ENCODE measurements around the gene C1orf56.

DNA sequence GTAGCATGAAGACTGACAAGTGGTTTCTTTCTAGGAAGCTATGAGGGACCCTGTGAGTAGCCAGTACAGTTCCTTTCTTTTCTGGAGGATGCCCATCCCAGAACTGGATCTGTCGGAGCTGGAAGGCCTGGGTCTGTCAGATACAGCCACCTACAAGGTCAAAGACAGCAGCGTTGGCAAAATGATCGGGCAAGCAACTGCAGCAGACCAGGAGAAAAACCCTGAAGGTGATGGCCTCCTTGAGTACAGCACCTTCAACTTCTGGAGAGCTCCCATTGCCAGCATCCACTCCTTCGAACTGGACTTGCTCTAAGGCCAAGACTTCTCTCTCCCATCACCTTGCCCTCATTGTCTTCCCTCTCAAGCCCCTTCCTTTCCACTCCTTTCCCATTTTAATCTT lies 19.6 kb downstream of the C1orf56 start:
- TF ChIP-seq, protein P1, sequence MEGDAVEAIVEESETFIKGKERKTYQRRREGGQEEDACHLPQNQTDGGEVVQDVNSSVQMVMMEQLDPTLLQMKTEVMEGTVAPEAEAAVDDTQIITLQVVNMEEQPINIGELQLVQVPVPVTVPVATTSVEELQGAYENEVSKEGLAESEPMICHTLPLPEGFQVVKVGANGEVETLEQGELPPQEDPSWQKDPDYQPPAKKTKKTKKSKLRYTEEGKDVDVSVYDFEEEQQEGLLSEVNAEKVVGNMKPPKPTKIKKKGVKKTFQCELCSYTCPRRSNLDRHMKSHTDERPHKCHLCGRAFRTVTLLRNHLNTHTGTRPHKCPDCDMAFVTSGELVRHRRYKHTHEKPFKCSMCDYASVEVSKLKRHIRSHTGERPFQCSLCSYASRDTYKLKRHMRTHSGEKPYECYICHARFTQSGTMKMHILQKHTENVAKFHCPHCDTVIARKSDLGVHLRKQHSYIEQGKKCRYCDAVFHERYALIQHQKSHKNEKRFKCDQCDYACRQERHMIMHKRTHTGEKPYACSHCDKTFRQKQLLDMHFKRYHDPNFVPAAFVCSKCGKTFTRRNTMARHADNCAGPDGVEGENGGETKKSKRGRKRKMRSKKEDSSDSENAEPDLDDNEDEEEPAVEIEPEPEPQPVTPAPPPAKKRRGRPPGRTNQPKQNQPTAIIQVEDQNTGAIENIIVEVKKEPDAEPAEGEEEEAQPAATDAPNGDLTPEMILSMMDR (IDR thresholded peaks at IDR 0.05; ENCODE audit: low read depth, low read length, poor library complexity, severe bottlenecking), result no peak
- TF ChIP-seq EZH2phosphoT487 (IDR thresholded peaks at IDR 0.05; ENCODE audit: borderline replicate concordance, low read length), result no peak

Measured in DOHH2 (cell line).